NCI-H2029 treated with DMSO at 0.1 percent for 48 hours (cell line): ENCODE measurements around the gene ALOX12B.
A peak's percentile ranks its signal among the peaks of the same experiment; 100 is the strongest.
"Not testable (repeated sequence)": the region's sequence is repeated elsewhere in the genome, so short reads cannot be mapped to it uniquely, and the experiment has no call there.

Source experiments
- DNase-seq: peaks from one replicate; lab custom pipeline; 2025; lab: John Stamatoyannopoulos, UW

Gene ALOX12B

DNA sequence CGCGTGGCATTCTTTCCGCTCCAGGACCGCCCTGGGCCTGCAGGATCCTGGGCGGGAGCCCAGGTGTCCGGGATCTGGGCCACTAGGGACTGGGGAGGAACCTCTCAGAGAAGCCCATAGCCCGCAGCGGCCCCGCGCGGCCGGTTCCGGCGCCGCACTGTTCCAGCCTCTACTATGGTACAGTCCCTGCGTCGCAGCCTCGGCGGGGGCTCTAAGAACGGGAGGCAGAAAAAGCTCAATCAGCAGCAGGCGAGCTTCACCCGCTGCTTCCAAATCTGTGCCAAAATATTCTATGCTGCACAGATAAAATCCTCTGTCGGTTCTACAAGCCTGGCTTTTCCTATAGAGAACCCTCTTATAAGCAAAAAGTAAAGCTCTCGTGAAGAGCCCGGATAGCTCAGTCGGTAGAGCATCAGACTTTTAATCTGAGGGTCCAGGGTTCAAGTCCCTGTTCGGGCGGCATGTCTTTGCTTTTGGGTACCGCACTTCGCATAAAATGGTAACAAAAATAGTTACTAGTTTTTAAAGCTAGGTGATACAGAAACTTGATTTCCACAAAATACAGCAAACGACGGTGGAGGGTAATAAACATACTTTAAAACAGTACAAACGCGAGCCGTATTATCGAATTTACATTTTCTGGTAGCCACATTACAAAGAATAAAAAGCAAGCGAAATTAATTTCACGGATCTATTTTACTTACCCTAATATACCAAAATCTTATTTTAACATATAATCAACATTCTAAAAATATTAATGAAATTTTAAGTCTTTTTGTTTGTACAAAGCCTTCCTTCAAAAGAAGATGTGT lies 31.5 kb upstream of the ALOX12B start:
- DNase-seq: peak; percentile 65

DNA sequence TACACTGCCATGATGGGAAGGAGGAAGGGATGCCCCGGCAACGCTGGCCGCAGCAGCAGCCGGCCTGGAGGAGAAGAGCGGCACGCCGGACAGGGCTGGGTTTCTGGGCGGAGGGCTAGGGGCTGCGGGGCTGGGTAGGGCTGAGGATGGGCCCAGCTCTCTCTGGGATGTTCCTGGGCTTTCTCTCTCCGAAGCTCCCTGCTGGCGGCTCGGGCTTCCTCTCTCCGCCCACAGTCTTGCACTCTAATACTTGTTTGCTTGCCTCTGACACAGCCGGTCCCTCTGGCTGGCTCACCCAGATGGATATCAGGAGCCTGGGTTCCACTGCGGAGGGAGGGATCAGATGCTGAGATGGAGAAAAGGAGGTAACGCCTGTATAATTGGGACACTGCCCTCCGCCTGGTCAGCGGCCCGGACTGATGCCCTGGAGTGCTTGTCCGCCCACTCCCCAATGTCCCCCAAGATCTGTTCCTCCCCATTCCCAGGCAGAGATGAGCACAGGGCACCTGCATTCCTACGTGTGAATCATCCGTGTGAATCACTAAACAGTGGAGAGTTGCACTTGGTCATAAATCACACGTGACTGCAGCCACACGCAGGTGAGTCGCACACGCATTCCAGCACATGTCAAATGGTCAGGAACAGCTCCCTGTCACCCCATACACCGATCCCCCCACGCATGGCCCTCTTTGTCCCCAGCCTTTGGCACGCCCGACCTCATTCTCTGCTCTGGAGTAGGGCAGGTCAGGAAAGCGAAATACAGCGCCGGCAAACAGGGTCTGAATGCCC lies 30.7 kb upstream of the ALOX12B start, which contains the start of gene ALOXE3:
TSS of gene ALOXE3 (minus strand) at position 535 of the 789 bp plus-strand sequence. CDS start at position 11, 524 bp downstream.
- no peak for DNase-seq

DNA sequence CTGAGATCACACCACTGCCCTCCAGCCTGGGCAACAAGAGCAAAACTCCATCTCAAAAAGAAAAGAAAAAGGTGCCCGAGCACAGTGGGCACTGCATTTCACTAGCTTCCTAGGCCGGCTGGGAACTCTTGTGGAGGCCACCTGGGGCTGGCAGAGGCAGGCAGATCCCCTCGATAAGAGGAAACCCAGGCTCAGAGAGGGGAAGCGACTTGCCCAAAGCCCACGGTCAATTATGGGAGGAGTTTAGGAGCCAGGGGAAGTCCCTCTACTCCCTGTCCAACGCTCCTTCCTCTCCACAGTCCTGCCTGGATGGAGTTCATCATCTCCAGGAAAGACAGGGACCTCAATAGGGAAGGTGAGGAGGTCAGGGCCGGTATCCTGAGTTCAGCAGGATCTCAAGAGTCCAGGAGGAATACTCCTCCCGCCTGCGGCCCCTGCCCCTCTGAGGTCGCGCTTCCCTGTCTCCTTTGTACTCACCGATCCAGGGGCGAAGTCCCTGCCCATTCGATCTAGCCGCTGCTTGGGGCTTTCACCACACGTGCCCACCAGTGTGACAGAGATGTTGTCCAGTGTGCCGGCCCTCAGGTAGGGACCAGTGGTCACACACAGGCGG lies 30.0 kb upstream of the ALOX12B start:
- DNase-seq: no peak

DNA sequence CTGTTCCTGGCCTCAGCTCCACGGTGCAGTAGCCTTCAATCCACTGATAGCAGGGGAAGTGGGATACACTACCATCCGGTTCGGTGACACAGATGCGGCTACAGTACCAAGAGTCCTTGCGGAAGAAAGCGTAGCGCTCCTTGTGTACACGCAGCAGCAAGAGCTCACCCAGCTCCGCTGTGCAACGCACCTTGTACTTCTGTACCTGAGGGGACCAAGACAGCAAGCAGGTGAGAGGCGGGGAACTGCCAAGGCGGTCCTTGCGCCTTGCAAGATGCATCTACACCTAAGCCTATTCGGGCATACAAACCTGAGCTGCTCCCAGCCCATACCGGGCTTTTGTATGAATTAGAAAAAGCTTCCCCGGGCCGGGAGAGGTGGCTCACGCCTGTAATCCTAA lies 29.3 kb upstream of the ALOX12B start:
- no peak for DNase-seq

DNA sequence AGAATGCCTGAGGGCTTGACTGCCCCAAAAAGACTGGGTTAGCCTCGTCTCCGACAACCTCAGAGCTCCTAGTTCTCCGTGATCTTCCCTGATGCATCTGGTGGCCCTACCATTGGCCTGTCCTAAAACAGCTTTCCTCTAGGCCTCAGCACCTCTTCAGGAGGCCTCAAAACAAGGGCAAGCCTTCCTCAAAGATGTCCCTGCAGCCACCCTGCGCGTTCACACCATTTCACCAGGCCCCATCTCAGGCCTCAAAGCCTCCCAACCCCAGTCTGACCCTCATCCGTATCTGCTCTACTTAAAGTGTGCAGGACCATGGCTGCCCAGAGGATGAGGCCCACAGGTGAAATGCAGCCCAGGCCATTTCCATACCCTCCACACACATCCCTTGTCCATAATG lies 23.4 kb upstream of the ALOX12B start:
- DNase-seq: no peak

DNA sequence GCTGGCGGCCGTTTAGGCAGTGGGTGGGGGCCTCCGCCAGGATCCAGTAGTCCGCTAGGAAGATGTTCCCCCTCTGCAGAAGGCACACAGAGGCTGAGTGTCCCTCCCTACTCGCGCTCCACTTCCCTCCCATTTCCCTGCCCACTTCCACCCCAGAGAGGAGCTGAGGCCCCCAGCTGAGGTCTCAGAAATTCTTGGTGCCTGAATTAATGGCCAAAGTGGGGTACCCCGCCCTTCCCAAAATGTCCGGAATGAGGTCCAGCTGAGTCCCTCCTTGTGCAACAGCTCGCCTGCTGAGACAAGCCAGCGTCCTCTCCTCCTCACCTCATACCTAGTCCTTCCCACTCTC lies 22.9 kb upstream of the ALOX12B start:
- no peak for DNase-seq

DNA sequence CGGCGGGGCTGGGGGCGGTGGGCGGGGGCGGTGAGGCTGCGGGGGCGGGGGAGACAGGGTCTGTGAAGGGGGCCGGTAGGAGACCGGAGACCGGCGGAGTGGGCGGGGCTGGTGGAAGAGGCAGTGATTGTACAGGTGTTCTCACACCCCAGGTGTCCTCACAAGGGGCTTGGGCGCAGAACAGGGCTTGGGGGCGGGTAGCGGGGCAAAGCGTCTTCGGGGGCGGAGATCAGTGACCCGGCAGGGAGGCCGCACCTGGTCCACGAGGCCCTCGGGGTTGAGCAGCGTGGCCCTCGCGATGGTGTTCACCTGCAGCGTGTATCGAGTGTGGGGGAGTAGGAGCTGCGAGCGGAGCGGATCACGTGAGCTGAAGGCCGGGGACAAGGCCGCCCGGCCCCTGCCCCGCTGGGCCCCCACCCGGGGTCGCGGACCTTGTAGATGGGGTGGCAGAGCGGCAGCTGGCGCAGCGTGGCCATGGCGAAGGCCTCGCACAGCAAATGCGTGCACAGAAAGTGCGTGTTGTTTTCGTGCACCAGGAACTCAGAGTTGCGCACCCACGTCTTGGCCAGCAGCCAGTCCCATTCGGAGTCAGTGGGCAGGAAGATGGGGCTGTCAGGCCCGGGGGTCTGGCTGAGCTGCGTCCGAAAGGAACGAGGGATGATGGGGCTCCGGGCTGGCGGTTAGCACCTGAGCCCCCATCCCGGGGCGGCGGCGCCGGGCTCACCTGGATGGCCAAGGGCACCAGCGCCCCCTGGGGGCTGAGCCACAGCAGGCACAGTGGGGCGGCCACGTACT lies 22.3 kb upstream of the ALOX12B start:
- DNase-seq: no peak

DNA sequence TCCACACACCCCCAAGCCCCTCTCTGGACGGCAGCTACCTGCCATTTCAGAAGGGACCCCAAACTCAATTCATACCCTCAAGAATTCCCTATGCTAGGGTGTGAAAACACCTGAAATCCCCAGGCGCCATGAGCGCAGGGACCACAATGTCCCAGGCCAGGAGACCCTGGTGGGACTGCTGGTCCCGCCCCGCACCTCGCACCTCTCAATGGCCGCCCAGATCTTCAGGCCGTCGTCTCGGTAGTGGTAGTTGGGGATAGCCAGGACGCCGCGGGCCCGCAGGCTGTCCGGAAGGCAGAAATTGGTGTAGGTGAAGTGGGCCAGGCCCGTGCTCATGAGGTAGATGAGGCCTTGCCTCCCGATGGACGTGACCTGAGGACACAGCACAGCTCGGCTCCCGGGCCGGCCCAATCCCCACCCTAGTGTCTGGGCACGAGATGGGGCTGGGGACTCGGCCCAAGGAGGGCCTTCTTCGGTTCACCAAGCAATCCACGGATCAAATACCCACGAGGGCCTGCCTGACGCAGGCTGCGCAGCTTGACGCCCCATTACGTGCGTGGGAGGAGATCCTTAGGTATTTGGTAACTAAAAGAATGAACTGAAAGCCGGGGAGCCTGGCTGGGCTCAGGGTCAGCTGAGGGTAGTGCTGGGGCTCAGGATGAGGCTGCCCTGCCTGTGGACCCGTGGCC lies 21.6 kb upstream of the ALOX12B start:
- DNase-seq: no peak

DNA sequence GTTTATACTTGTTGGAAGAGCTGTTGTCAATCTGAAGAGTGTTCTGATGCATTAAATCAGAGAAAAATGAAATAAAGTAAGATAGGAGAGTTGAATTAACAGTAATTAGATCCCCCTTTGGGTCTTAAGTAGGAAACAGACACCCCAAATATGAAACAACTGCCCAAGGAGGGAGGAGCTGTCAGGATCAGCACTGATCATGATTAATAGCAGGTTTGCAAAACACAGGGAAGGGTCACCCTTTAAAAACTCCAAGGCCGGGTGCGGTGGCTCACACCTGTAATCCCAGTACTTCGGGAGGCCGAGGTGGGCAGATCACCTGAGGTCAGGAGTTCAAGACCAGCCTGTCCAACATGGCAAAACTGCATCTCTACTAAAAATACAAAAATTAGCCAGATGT lies 19.5 kb upstream of the ALOX12B start:
- DNase-seq: not testable (repeated sequence)

DNA sequence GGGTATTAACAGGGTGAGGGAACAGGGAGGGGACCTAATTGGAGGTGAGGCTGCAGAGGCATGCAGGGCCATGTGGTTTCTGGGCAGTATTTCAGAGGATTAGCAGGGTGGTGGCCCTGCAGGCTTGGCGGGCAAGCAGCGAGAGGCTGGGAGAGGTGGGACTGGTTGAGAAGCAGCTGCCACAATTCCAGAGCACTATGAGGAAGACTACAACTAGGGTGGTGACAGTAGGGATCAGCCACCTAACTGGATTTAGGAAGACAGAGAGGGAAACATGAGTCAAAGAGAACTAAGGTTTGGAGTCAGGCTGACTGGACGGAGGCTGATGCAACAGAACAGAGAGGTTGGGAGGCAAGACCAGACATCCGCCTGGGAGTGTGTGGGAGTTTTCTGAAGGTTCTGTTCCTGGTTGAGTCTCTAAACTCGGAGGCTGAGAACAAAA lies 18.5 kb upstream of the ALOX12B start:
- no peak for DNase-seq

DNA sequence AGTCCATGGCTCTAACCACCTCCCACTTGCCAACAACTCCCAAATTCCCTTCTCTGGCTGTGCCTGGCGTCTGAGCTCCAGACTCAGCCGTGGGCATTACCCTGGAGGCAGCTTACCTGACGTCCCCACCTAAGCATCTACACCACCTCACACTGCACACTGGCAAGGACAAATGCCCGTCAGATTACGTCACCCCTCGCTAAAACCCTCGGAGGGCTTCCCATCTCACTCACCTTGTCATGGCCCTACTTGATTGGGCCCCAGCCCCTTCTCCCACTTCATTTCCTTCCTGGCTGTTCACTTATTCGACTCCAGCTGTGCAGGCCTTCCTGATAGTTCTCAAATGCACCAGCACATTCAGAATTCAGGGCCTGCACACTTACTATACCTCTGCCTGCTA lies 17.4 kb upstream of the ALOX12B start:
- no peak for DNase-seq

DNA sequence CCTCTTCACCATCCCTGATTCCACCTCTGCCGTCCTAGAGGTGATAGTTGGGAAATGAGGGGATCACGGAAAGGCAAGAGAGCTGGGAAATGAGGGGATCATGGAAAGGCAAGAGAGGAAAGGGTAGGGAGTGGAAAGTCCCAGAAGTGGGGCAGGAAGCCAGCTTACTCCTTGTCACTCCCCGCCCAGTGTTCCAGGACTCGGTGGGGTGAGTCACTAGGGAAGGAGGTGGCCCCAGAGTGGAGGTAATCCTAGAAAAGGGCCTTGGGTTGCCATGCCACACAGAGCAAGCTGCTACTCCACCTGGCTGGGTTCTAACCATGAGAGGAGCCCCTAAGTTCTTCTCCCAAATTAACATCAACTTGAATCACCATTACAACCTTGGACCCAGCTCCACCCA lies 16.0 kb upstream of the ALOX12B start:
- DNase-seq: no peak

DNA sequence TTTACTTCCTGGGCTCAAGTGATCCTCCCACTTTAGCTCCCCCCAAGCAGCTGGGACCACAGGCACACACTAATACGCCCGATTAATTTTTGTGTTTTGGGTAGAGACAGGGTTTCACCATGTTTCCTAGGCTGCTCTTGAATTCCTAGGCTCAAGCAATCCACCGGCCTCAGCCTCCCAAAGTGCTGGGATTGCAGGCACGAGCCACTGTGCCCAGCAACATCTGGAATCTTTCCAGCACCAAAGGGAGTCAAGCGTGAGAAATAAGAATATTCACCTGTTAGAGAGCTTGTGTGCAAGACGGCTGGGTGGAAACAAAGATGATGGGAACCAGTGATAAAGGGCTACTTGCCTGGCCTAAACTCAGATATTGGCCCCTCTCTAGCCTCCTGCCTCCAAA lies 14.2 kb upstream of the ALOX12B start:
- no peak for DNase-seq

DNA sequence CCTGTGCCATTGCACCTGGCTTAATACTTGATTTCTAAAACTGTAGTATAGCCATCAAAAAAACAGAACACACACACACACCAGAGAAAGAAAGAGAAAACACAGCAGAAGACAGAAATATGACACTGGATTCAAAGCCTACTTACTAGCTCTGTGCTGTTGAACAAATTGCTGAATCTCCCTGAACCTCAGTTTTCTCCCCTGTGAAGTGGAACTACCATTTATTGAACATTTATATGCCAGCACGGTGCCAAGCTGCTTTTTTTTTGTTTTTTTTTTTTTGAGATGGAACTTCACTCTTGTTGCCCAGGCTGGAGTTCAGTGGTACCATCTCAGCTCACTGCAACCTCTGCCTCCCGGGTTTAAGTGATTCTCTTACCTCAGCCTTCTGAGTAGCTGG lies 13.2 kb upstream of the ALOX12B start:
- no peak for DNase-seq

DNA sequence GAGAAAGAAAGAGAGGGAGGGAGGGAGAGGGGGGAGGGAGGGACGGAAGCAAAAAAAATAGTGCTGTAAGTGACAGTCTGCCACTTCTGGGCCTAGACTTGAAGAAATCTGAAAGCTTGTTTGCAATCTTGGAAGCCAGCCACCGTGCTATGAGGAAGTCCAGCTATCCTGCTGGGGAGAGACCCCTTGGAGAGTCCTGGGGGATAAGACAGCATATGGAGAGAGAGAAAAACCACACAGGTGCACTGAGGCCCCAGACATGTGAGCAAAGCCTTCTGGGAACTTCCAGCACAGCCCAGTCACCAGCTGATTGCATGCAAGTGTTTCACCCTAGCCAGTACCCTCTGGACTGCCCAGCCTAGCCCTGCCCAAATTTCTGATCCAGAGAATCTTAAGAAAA lies 12.6 kb upstream of the ALOX12B start:
- no peak for DNase-seq

DNA sequence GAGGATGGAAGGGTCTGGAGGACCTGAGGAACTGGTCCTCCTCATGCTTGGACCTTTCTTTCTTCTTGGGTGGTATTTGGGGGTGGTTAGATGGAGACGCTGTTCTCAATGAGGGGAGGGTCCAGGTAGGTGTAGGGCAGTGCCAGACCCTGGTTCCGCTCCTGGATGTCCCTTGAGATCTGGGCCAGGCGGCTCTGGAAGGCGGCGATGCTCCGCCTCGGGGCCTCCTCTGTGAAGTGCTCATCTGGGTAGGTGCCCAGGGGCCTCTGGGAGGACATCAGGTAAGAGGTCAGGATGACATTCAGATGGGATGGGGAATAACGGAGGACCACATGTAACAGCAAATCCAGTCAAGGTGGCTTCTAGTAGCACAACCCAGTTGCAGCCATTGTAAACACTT lies 9.0 kb upstream of the ALOX12B start:
- no peak for DNase-seq

DNA sequence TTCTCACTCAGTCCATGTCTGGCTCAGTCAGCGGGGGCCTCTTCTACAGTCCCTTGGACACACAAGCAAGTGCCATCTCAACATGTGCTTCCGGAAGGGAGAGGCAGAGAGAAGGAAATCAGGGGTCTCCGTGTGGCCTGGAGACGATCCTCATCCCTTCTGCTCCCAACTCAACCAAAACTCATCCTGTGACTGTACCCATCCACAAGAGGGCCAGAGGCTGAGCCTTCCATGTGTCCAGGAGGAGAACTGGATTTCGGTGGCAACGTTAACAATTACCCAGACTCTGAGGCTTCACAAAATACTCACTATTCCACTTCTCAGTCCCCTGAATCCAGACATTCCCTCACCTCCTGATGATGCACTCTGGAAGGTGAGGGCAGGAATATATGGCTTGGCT lies 7.8 kb upstream of the ALOX12B start:
- no peak for DNase-seq

DNA sequence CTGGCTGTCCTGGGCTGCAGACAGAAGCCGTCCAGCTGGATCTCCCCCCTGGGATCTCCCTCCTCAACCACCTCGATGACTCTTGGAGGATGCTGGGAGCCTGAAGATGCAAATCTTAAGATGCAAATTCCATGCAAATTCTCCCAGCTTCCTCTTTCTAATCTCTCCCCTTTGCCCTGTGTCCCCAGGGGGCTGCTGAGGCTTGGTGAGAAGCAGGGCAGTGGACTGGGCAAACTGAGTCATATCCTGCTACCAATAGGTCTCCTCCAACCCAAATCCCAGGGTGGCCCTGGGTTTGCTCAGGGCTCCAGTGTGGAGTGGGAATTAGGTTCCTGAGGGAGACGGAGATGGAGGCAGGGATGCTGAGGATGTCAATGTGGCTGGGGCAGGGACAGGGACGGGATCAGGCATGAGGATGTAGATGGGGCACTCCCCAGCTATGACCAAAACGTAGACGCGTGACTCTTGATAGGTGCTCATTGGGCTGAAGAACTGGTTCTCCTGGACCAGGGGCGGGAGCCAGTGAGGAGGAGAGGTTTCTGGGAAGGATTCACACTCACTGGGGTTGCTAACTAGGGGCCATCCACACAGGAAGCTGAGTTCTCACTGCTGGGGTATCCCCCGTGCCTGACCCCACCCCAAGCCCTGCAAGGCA lies 3.6 kb upstream of the ALOX12B start:
- no peak for DNase-seq

DNA sequence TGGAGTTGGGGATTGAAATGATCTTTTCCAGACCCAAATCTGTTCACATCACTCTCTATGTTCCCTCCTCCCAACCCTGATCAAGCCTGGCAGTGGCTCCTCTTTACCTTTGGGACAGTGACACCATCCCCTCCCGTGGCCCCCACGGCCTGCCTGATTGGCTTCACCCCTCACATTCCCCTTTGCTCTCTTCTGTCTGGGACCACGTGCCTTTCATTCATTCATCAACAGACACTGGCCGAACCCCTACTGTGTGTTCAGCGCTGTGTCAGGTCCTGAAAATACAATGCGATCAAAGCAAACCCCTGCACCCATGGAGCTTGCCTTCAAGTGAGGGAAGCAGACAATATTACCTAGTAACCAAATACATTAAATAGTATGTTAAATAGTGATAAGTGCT lies 2.2 kb upstream of the ALOX12B start:
- no peak for DNase-seq

DNA sequence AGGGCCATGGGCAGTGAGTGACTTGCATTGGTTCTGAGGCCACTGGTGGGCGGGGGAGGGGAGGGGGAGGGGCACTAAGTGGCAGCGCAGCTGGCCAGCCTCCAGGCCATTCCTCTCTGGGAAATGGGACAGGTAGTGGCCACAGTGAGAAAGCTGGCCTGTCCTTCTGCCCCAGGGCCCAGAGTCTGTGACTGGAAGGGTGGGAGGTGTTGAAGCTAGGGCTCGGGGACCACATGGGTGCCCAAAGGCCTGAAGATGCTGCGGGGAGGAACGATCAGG lies 375 bp upstream of the ALOX12B start:
- DNase-seq: no peak

DNA sequence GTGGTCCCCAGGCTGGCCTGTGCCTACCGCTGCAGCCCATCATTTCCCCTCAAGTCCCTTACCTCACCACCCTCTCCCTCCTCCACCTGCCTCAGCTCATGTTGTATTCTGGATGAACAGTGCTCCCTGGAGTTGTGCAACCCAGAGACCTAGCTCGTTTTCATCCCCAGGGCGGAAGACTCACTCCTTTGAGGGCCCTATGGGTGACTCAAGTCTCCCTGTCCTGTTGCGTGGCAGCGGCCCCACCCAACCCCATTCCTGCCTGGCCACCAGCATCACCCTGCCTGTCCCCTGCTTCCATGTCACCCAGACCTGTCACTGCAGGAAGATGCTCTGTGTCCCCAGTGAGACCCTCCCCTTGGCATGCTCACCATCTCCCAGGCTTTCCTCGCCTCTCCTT lies 3.3 kb downstream of the ALOX12B start:
- DNase-seq: no peak
